HUES48 (cell line): ENCODE measurements around the gene ATAD1.
"Not testable (repeated sequence)": the region's sequence is repeated elsewhere in the genome, so short reads cannot be mapped to it uniquely, and the experiment has no call there.

Experiments used
- H3K27ac ChIP-seq: one replicate; pipeline ENCODE4 v1.7.0; 2013; ENCODE audit warnings: low read depth, low read length, inconsistent platforms
- H3K27me3 ChIP-seq: 2 replicates; pipeline ENCODE4 v1.6.1; 2013; ENCODE audit warnings: mild to moderate bottlenecking, low read length; ENCODE audit not compliant: control insufficient read depth, insufficient read depth
- H3K36me3 ChIP-seq: 2 replicates; pipeline ENCODE4 v1.6.1; 2013; ENCODE audit warnings: low read length; ENCODE audit not compliant: control insufficient read depth, insufficient read depth
- H3K4me1 ChIP-seq: 2 replicates; pipeline ENCODE4 v1.6.1; 2013; ENCODE audit warnings: mild to moderate bottlenecking, low read length; ENCODE audit not compliant: control insufficient read depth, insufficient read depth
- H3K4me3 ChIP-seq: 2 replicates; pipeline ENCODE4 v1.5.1; 2013; ENCODE audit warnings: mild to moderate bottlenecking, low read depth, low read length
- H3K9ac ChIP-seq: 2 replicates; pipeline ENCODE4 v1.6.1; 2013; ENCODE audit warnings: mild to moderate bottlenecking, low read depth, low read length, moderate library complexity
- H3K9me3 ChIP-seq: 2 replicates; pipeline ENCODE4 v1.6.1; 2013; ENCODE audit warnings: low read length; ENCODE audit not compliant: control insufficient read depth, insufficient read depth

The ATAD1 gene, protein sequence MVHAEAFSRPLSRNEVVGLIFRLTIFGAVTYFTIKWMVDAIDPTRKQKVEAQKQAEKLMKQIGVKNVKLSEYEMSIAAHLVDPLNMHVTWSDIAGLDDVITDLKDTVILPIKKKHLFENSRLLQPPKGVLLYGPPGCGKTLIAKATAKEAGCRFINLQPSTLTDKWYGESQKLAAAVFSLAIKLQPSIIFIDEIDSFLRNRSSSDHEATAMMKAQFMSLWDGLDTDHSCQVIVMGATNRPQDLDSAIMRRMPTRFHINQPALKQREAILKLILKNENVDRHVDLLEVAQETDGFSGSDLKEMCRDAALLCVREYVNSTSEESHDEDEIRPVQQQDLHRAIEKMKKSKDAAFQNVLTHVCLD

DNA sequence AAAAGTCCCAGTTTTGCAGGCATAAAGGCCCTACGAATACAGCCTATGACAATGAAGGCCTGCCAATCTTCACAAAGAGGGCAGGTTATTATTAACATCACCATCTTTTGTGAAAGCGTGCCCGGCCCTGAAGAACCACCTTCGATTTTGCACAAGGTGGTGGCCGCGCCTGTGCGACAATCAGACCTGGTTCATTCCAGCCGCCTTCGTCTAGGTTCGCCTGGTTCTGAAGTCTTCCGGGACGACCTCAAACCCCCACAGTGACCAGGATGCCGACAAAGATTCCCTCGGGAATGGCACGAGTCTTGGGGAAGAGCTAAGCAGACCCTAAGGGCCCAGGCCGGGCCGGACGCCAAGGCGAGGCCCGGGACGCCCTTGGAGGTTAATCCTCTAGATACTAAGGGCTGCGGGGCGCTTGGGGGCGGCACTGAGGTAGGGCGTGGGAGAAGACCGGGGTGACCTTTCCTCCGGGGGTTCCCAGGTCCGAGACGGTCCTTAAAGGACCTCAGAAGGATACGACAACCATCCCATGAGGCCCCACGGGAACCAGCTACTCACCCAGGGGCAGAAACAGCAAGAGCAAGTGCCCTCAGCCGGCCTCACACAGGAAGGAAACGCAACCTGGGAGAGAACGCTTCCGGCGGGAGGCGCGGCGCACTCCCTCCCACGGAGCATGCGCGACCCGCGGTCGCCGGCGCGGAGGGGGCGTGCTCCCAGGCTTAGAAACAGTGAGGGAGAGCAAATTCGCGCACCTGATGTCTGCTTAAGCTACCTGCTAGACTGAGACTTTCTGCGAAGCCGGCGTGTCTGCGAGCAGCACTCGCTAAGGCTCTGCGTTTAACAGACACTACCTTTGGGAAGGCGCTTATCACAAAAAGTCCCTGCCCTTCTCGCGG is at the start of gene ATAD1:
ATAD1 (minus strand) TSS at position 618 of the 896 bp plus-strand sequence. CDS start 3,627 bp downstream, outside the sequence.
- H3K9me3 ChIP-seq = no peaks in the 10 kb centered on the region
- peak within 1 kb of the TSS; percentile 88 for H3K4me3 ChIP-seq
- H3K9ac ChIP-seq = peak within 1 kb of the TSS; percentile 89
- H3K27me3 ChIP-seq = no peaks in the 10 kb centered on the region
- H3K36me3 ChIP-seq = peaks cover 16% of the 10 kb centered on the region
- H3K4me1 ChIP-seq = peaks cover 15% of the 10 kb centered on the region
- peak within 1 kb of the TSS; percentile 96 for H3K27ac ChIP-seq

GRCh38 chr10:87867453-87867852 is 49.4 kb upstream of the ATAD1 start:
- no peak overlapping the region; the same call in 1 of the 2 replicates for H3K9ac ChIP-seq
- peaks cover 20% of the 10 kb centered on the region for H3K4me1 ChIP-seq
- H3K27ac ChIP-seq = no peak overlapping the region
- H3K27me3 ChIP-seq = no peaks in the 10 kb centered on the region
- H3K9me3 ChIP-seq = no peaks in the 10 kb centered on the region
- peaks cover 6% of the 10 kb centered on the region for H3K36me3 ChIP-seq
- H3K4me3 ChIP-seq = peak overlapping the region; percentile 92

- Histone ChIP-seq H3K4me1 (peaks cover 20% of the 10 kb centered on the region), H3K36me3 (peaks cover 6% of the 10 kb centered on the region), H3K9me3 (no peaks in the 10 kb centered on the region), H3K27me3 (no peaks in the 10 kb centered on the region), H3K4me3 (peak overlapping the region; percentile 92), H3K27ac (no peak overlapping the region), H3K9ac (peak overlapping the region; percentile 28)
These were observed 48.5 kb upstream of the ATAD1 start for GRCh38 chr10:87866412-87866974.

DNA sequence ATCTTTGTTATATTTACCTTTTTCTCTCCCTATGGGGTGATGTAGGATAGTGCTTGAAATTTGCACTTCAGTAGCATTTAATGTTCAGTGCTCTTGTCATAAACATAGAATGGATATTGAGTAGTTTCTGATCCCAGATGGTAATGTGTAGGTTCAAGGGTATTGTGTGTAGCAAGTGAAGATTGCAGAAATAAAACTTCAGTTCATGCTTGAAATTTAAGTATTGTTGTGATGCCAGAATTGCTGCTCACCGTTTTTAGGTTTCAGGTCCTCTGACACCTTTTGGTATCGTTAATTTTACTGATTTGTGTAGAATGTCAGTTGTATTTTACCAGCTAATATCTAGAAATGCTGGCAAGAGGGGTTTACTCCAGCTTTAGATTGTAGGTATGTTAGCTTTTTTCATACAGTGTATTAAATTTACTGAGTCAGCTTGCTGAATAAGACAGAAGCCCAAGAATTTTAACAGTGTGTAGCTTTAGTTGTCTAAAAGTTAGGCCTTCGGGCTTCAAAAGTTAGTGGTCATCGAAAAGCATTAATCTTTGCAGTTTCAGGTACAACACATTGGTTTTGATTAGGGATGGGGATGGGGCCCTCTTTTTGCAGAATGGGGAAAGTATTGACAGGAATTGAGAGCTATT is 47.3 kb upstream of the ATAD1 start:
- Histone ChIP-seq H3K9ac (peak overlapping the region; percentile 54; the same call in 1 of the 2 replicates), H3K27me3 (0 out of 2 replicates have a peak, but pooled peaks cover 4% of the 10 kb centered on the region), H3K36me3 (peaks cover 6% of the 10 kb centered on the region), H3K9me3 (no peaks in the 10 kb centered on the region), H3K4me3 (peak overlapping the region; percentile 92), H3K27ac (no peak overlapping the region), H3K4me1 (peaks cover 28% of the 10 kb centered on the region)

DNA sequence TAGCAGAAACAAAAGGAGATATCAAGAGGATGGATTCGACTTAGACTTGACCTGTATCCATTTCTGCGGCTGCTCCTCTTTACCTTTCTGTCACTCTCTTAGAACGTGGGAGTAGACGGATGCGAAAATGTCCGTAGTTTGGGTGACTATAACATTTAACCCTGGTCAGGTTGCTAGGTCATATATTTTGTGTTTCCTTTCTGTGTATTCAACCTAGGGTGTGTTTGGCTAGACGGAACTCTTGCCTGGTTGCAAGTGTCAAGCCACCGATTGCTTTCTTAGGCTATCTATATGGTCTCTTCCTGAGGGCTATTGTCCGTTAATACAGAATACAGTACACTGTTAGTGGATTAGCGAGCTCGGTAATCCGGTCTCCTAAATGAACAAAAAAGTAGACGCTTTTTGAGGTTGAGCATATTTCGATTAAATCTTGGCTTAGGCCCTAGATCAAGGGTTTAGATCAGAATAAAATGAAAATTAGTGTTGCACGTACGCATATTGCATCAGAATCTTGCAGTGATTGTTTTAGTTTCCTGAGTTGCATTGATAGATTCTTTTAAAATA is 46.6 kb upstream of the ATAD1 start:
- peaks cover 28% of the 10 kb centered on the region for H3K4me1 ChIP-seq
- H3K9me3 ChIP-seq = no peaks in the 10 kb centered on the region
- peak overlapping the region; percentile 92 for H3K4me3 ChIP-seq
- H3K9ac ChIP-seq = peak overlapping the region; percentile 54
- H3K27me3 ChIP-seq = 0 out of 2 replicates have a peak, but pooled peaks cover 4% of the 10 kb centered on the region
- H3K27ac ChIP-seq = no peak overlapping the region
- H3K36me3 ChIP-seq = peaks cover 6% of the 10 kb centered on the region

- not testable (repeated sequence) for H3K9me3 ChIP-seq, H3K27me3 ChIP-seq, H3K36me3 ChIP-seq
- Histone ChIP-seq H3K9ac (peak overlapping the region; percentile 80), H3K27ac (peak overlapping the region; percentile 96), H3K4me1 (peaks cover 28% of the 10 kb centered on the region), H3K4me3 (peak overlapping the region; percentile 92)
These were observed 46.0 kb upstream of the ATAD1 start for GRCh38 chr10:87863951-87864495.

DNA sequence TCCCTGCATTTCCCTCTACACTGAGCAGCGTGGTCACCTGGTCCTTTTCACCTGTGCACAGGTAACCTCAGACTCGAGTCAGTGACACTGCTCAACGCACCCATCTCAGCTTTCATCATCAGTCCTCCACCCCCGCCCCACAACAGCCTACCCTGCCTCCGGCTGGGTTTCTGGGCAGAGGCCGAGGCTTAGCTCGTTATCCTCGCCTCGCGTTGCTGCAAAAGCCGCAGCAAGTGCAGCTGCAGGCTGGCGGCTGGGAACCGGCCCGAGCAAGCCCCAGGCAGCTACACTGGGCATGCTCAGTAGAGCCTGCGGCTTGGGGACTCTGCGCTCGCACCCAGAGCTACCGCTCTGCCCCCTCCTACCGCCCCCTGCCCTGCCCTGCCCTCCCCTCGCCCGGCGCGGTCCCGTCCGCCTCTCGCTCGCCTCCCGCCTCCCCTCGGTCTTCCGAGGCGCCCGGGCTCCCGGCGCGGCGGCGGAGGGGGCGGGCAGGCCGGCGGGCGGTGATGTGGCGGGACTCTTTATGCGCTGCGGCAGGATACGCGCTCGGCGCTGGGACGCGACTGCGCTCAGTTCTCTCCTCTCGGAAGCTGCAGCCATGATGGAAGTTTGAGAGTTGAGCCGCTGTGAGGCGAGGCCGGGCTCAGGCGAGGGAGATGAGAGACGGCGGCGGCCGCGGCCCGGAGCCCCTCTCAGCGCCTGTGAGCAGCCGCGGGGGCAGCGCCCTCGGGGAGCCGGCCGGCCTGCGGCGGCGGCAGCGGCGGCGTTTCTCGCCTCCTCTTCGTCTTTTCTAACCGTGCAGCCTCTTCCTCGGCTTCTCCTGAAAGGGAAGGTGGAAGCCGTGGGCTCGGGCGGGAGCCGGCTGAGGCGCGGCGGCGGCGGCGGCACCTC is 45.3 kb upstream of the ATAD1 start, which contains the start of the genes KLLN and PTEN:
KLLN (minus strand) TSS at position 481 of the 891 bp plus-strand sequence. CDS start 1,046 bp downstream, outside the sequence.
PTEN (plus strand) TSS at position 573 of the 891 bp plus-strand sequence. CDS start 845 bp downstream, outside the sequence.
- H3K9ac ChIP-seq = peak within 1 kb of the TSS; percentile 91
- peaks cover 25% of the 10 kb centered on the region for H3K4me1 ChIP-seq
- no peaks in the 10 kb centered on the region for H3K9me3 ChIP-seq
- peak within 1 kb of the TSS; percentile 96 for H3K27ac ChIP-seq
- 0 out of 2 replicates have a peak, but pooled peaks cover 4% of the 10 kb centered on the region for H3K27me3 ChIP-seq
- H3K4me3 ChIP-seq = peak within 1 kb of the TSS; percentile 92
- peaks cover 6% of the 10 kb centered on the region; the same call in 1 of the 2 replicates for H3K36me3 ChIP-seq

- peak overlapping the region; percentile 96 for H3K27ac ChIP-seq
- H3K36me3 ChIP-seq = peaks cover 5% of the 10 kb centered on the region; the same call in 1 of the 2 replicates
- H3K9ac ChIP-seq = peak overlapping the region; percentile 91
- no peaks in the 10 kb centered on the region for H3K9me3 ChIP-seq
- 0 out of 2 replicates have a peak, but pooled peaks cover 4% of the 10 kb centered on the region for H3K27me3 ChIP-seq
- H3K4me1 ChIP-seq = peaks cover 20% of the 10 kb centered on the region
- peak overlapping the region; percentile 92 for H3K4me3 ChIP-seq
These were observed 44.6 kb upstream of the ATAD1 start for GRCh38 chr10:87862679-87863052.

DNA sequence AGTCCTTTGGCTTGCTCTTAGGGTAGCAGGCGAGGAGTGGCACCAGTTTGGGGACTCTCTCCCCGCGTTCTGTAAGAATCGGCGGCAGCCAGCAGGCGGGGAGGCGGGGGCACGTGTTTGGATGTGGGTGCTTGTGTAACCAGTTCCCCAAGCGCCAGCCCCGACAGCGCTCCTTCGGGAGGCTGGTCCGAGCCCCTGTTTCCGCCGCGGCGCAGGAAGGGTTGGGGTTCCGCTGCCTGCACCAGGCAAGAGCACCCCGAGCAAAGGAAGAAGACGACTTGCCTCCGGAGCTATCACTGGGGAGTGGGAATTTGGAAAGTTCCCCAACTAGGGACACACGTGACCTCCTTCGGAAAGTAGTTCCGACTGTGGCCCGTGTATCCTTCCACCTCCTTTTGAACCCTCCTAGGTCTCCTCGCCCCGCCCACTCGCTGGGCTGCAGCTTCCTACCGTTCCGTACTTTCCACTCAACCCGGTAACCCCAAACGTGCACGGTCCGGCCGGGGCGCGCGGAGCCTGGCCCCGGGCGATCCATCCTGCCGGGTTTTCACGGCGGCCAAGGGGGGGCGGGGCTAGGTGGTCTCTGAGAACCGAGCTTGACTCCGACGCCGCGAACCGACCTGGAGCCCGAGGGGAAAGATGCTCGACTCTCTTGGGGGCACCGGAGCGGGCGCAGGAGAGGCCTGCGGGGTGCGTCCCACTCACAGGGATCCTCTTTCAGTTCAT is 44.1 kb upstream of the ATAD1 start:
- Histone ChIP-seq H3K27me3 (0 out of 2 replicates have a peak, but pooled peaks cover 4% of the 10 kb centered on the region), H3K9ac (peak overlapping the region; percentile 91), H3K9me3 (no peaks in the 10 kb centered on the region), H3K4me3 (peak overlapping the region; percentile 92), H3K27ac (peak overlapping the region; percentile 96), H3K36me3 (no peaks in the 10 kb centered on the region), H3K4me1 (peaks cover 14% of the 10 kb centered on the region)
